WTC11 (cell line): ENCODE data around the gene GRM4. TPM values are rescaled to one million over a fixed set of nuclear protein-coding genes. Genes with fewer than 3 reads are reported as not detected.

Experiments used
- ATAC-seq: fragments of 200-7000 bp; cut with Tn5 transposase; 2 replicates; pipeline ENCODE4 v1.10.0; 2021; ENCODE audit warnings: mild to moderate bottlenecking, moderate library complexity
- CTCF ChIA-PET: fragments of 300-600 bp; sonication (Branson Sonifier 250); formaldehyde crosslinking; loops from one replicate; lab custom pipeline; 2021; ENCODE audit warnings: antibody characterized with exemption; lab: Charles Lee
- POLR2A ChIA-PET: fragments of 350-600 bp; sonication (Branson Sonifier 250); formaldehyde crosslinking; loops from one replicate; lab custom pipeline; 2021; ENCODE audit warnings: antibody characterized with exemption; lab: Charles Lee
- DNase-seq: peaks from one replicate; pipeline ENCODE4 v3.0.0; 2021; ENCODE audit warnings: low spot score
- H3K27ac Mint-ChIP-seq: 2 replicates; pipeline ENCODE4 v1.8.0; 2021; ENCODE audit warnings: mixed read lengths
- H3K27me3 Mint-ChIP-seq: 2 replicates; pipeline ENCODE4 v1.8.0; 2021; ENCODE audit warnings: low read depth, mild to moderate bottlenecking, moderate library complexity, mixed read lengths
- H3K36me3 Mint-ChIP-seq: 2 replicates; pipeline ENCODE4 v1.8.0; 2021; ENCODE audit warnings: mixed read lengths
- H3K4me1 Mint-ChIP-seq: 2 replicates; pipeline ENCODE4 v1.8.0; 2022; ENCODE audit warnings: mixed read lengths
- H3K4me3 Mint-ChIP-seq: 2 replicates; pipeline ENCODE4 v1.8.0; 2021; ENCODE audit warnings: mild to moderate bottlenecking, moderate library complexity, mixed read lengths
- H3K9me3 Mint-ChIP-seq: 2 replicates; pipeline ENCODE4 v1.8.0; 2021; ENCODE audit warnings: mixed read lengths
- ATF1 ChIP-seq: sonication (generic); formaldehyde crosslinking; IDR thresholded peaks from 2 replicates; pipeline ENCODE4 v1.8.1; 2023; ENCODE audit warnings: mild to moderate bottlenecking, moderate library complexity, missing genetic modification reagents
- ELF4 ChIP-seq: sonication (generic); formaldehyde crosslinking; IDR thresholded peaks from 2 replicates; pipeline ENCODE4 v1.8.1; 2022; ENCODE audit warnings: low read depth, mild to moderate bottlenecking, moderate library complexity, missing genetic modification reagents
- FOXK1 ChIP-seq: sonication (generic); formaldehyde crosslinking; IDR thresholded peaks from 2 replicates; pipeline ENCODE4 v1.8.0; 2022; ENCODE audit warnings: mild to moderate bottlenecking, moderate library complexity, missing genetic modification reagents
- KAT7 ChIP-seq: sonication (generic); formaldehyde crosslinking; IDR thresholded peaks from 2 replicates; pipeline ENCODE4 v1.8.1; 2023; ENCODE audit warnings: missing genetic modification reagents, mild to moderate bottlenecking, borderline replicate concordance
- MXD4 ChIP-seq: fragments of 250-450 bp; sonication (Bioruptor Pico); IDR thresholded peaks from 2 replicates; pipeline ENCODE4 v1.8.0; 2021; ENCODE audit warnings: mild to moderate bottlenecking, moderate library complexity, borderline replicate concordance
- NFATC4 ChIP-seq: fragments of 250-450 bp; sonication (Bioruptor Pico); IDR thresholded peaks from 2 replicates; pipeline ENCODE4 v1.9.0; 2021; ENCODE audit warnings: mild to moderate bottlenecking
- NR1H2 ChIP-seq: sonication (generic); formaldehyde crosslinking; IDR thresholded peaks from 2 replicates; pipeline ENCODE4 v1.9.0; 2021; ENCODE audit warnings: mild to moderate bottlenecking, moderate library complexity, missing genetic modification reagents
- PRRX2 ChIP-seq: fragments of 250-450 bp; sonication (Bioruptor Pico); IDR thresholded peaks from 2 replicates; pipeline ENCODE4 v1.8.0; 2021; ENCODE audit warnings: mild to moderate bottlenecking
- SP1 ChIP-seq: sonication (generic); formaldehyde crosslinking; conservative IDR thresholded peaks from 2 replicates; pipeline ENCODE4 v1.8.1; 2022; ENCODE audit warnings: missing genetic modification reagents
- TEAD4 ChIP-seq: sonication (generic); formaldehyde crosslinking; IDR thresholded peaks from 2 replicates; pipeline ENCODE4 v1.8.0; 2022; ENCODE audit warnings: mild to moderate bottlenecking, missing genetic modification reagents
- ZNF121 ChIP-seq: sonication (generic); formaldehyde crosslinking; IDR thresholded peaks from 2 replicates; pipeline ENCODE4 v1.8.0; 2023; ENCODE audit warnings: missing genetic modification reagents
- ZNF219 ChIP-seq: sonication (generic); formaldehyde crosslinking; IDR thresholded peaks from 2 replicates; pipeline ENCODE4 v1.8.0; 2023; ENCODE audit warnings: missing genetic modification reagents, mild to moderate bottlenecking, borderline replicate concordance
- ZNF281 ChIP-seq: sonication (generic); formaldehyde crosslinking; IDR thresholded peaks from 2 replicates; pipeline ENCODE4 v1.8.0; 2023; ENCODE audit warnings: mild to moderate bottlenecking, missing genetic modification reagents
- ZNF512 ChIP-seq: sonication (generic); formaldehyde crosslinking; IDR thresholded peaks from 2 replicates; pipeline ENCODE4 v1.8.1; 2022; ENCODE audit warnings: missing genetic modification reagents, borderline replicate concordance
- ZSCAN18 ChIP-seq: fragments of 250-450 bp; sonication (Bioruptor Pico); IDR thresholded peaks from 2 replicates; pipeline ENCODE4 v2.1.2; 2022; ENCODE audit warnings: mild to moderate bottlenecking, moderate library complexity
- total RNA-seq: library from RNA; stranded (reverse); gene quantifications from 3 replicates; pipeline ENCODE4 v1.2.3, GENCODE V29; 2021
- TF ChIP-seq, protein P1 (sequence below): sonication (generic); formaldehyde crosslinking; IDR thresholded peaks from 2 replicates; pipeline ENCODE4 v1.8.0; 2022; ENCODE audit warnings: mild to moderate bottlenecking, missing genetic modification reagents
- TF ChIP-seq, protein P2 (sequence below): sonication (generic); formaldehyde crosslinking; IDR thresholded peaks from 2 replicates; pipeline ENCODE4 v1.8.0; 2023; ENCODE audit warnings: missing genetic modification reagents
- TF ChIP-seq, protein P3 (sequence below): fragments of 250-450 bp; sonication (Bioruptor Pico); IDR thresholded peaks from 2 replicates; pipeline ENCODE4 v1.9.0; 2021; ENCODE audit warnings: mild to moderate bottlenecking
- TF ChIP-seq, protein P4 (sequence below): sonication (generic); formaldehyde crosslinking; IDR thresholded peaks from 2 replicates; pipeline ENCODE4 v1.8.0; 2022; ENCODE audit warnings: mild to moderate bottlenecking, missing genetic modification reagents

GRM4 gene
- total RNA-seq, 1 experiment from 2014 or later = 34.5 TPM

- TF ChIP-seq ZNF219 (CRISPR knock-in tag) = peak; percentile 70; the same call in 1 of the 2 replicates
- 0 out of 2 replicates have a peak, but pooled peaks have one; percentile 25 for TF ChIP-seq FOXK1 (CRISPR knock-in tag)
- TF ChIP-seq KAT7 (CRISPR knock-in tag) = peak; percentile 67
- TF ChIP-seq NR1H2 (CRISPR knock-in tag) = no peak
- TF ChIP-seq ZNF121 = 0 out of 2 replicates have a peak, but pooled peaks have one; percentile 5
- 0 out of 2 replicates have a peak, but pooled peaks have one; percentile 13 for TF ChIP-seq ATF1 (CRISPR knock-in tag)
- no peak for TF ChIP-seq NFATC4 (CRISPR knock-in tag)
- peak; percentile 86 for TF ChIP-seq ZNF281 (CRISPR knock-in tag)
Measured at GRCh38 chr6:34145161-34146020, 496 bp downstream of the GRM4 start (continued).

- Mint-ChIP-seq H3K4me1 (peaks cover 76% of the 10 kb centered on the region), H3K36me3 (no peaks in the 10 kb centered on the region), H3K27me3 (peaks cover 37% of the 10 kb centered on the region), H3K27ac (no peak overlapping the region)
- CTCF ChIA-PET = interaction anchor here (1.1 to 7.4 kb wide), 17 partner anchors 8 to 332 kb away, joined by 3 to 83 read pairs (median 8); partner anchors contain the start of gene SMIM29
- TF ChIP-seq PRRX2 (CRISPR knock-in tag) = no peak
- TF ChIP-seq, protein P1, sequence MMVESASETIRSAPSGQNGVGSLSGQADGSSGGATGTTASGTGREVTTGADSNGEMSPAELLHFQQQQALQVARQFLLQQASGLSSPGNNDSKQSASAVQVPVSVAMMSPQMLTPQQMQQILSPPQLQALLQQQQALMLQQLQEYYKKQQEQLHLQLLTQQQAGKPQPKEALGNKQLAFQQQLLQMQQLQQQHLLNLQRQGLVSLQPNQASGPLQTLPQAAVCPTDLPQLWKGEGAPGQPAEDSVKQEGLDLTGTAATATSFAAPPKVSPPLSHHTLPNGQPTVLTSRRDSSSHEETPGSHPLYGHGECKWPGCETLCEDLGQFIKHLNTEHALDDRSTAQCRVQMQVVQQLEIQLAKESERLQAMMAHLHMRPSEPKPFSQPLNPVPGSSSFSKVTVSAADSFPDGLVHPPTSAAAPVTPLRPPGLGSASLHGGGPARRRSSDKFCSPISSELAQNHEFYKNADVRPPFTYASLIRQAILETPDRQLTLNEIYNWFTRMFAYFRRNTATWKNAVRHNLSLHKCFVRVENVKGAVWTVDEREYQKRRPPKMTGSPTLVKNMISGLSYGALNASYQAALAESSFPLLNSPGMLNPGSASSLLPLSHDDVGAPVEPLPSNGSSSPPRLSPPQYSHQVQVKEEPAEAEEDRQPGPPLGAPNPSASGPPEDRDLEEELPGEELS = 0 out of 2 replicates have a peak, but pooled peaks have one; percentile 15
- TF ChIP-seq, protein P2, sequence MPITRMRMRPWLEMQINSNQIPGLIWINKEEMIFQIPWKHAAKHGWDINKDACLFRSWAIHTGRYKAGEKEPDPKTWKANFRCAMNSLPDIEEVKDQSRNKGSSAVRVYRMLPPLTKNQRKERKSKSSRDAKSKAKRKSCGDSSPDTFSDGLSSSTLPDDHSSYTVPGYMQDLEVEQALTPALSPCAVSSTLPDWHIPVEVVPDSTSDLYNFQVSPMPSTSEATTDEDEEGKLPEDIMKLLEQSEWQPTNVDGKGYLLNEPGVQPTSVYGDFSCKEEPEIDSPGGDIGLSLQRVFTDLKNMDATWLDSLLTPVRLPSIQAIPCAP = no peak
- TF ChIP-seq, all 79 proteins: peak for 1
- H3K4me3 Mint-ChIP-seq = peak overlapping the region; percentile 68
- no peaks in the 10 kb centered on the region for H3K9me3 Mint-ChIP-seq
- POLR2A ChIA-PET = interaction anchor here (0.6 to 2.3 kb wide), 4 partner anchors 14 to 321 kb away, joined by 3 to 19 read pairs (median 3); partner anchors contain the start of gene PACSIN1
- ATAC-seq (no peak), DNase-seq (no peak)
Measured at GRCh38 chr6:34144581-34145160, 1.2 kb downstream of the GRM4 start.

DNA sequence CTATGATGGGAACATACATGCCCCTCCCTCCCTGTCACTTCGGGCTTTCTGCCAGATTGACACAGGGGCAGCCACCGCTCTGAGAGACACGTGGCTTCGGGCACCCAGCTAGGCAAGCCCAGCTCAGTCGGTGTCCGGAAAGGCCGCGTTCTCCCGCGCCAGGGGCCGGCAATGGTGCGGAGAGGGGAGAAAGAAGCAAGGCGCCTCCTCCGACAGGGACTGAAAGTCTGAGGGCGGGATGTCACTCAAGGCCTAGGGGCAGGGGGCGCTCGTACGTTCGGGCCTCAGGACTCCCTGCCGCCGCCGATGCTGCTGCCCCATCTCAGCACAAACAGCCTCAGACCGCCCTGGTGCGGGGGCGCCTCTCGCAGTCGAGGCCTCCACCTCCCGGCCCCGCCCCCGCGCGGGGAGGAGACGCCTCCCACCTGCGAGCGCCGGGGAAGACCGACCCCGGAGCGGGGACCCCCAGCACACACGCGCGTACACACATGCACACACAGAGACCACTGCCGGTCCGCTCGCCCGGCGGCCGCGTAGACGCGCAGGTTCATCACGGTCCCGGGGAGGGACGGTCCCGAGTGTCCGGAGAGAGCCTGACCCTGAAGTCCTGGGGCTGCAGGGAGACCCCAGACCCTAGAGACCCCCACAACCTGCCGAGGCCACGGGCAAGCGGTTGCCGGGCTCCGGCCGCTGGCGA lies 1.9 kb downstream of the GRM4 start:
- Mint-ChIP-seq H3K36me3 (no peaks in the 10 kb centered on the region), H3K27me3 (peaks cover 37% of the 10 kb centered on the region), H3K4me3 (peak overlapping the region; percentile 68), H3K27ac (no peak overlapping the region), H3K4me1 (peaks cover 76% of the 10 kb centered on the region), H3K9me3 (no peaks in the 10 kb centered on the region)
- DNase-seq (peak; percentile 87), ATAC-seq (peak; percentile 62)
- ChIA-PET POLR2A (interaction anchor here (2.3 kb wide), 1 partner anchor 13 kb away, joined by 19 read pairs; no protein-coding TSS in a partner anchor), CTCF (interaction anchor here (1.0 to 7.4 kb wide), 14 partner anchors 7 to 331 kb away, joined by 3 to 83 read pairs (median 8); no protein-coding TSS in a partner anchor)
- TF ChIP-seq, protein P3, sequence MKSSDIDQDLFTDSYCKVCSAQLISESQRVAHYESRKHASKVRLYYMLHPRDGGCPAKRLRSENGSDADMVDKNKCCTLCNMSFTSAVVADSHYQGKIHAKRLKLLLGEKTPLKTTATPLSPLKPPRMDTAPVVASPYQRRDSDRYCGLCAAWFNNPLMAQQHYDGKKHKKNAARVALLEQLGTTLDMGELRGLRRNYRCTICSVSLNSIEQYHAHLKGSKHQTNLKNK (CRISPR knock-in tag) = no peak
- TF ChIP-seq SP1 (peak; percentile 72), ELF4 (CRISPR knock-in tag) (no peak), TEAD4 (CRISPR knock-in tag) (no peak), ZSCAN18 (CRISPR knock-in tag) (no peak), KAT7 (CRISPR knock-in tag) (no peak), ZNF512 (CRISPR knock-in tag) (no peak), MXD4 (CRISPR knock-in tag) (no peak)
- TF ChIP-seq, protein P4, sequence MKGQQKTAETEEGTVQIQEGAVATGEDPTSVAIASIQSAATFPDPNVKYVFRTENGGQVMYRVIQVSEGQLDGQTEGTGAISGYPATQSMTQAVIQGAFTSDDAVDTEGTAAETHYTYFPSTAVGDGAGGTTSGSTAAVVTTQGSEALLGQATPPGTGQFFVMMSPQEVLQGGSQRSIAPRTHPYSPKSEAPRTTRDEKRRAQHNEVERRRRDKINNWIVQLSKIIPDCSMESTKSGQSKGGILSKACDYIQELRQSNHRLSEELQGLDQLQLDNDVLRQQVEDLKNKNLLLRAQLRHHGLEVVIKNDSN = no peak
